ENCODE data around the gene TCIRG1.

The TCIRG1 gene

GRCh38 chr11:68096962-68097361 lies 58.1 kb downstream of the TCIRG1 start:
- DNase-seq, result no peak

- DNase-seq, result no peak
Measured at GRCh38 chr11:68099057-68099456, 60.2 kb downstream of the TCIRG1 start.

DNA sequence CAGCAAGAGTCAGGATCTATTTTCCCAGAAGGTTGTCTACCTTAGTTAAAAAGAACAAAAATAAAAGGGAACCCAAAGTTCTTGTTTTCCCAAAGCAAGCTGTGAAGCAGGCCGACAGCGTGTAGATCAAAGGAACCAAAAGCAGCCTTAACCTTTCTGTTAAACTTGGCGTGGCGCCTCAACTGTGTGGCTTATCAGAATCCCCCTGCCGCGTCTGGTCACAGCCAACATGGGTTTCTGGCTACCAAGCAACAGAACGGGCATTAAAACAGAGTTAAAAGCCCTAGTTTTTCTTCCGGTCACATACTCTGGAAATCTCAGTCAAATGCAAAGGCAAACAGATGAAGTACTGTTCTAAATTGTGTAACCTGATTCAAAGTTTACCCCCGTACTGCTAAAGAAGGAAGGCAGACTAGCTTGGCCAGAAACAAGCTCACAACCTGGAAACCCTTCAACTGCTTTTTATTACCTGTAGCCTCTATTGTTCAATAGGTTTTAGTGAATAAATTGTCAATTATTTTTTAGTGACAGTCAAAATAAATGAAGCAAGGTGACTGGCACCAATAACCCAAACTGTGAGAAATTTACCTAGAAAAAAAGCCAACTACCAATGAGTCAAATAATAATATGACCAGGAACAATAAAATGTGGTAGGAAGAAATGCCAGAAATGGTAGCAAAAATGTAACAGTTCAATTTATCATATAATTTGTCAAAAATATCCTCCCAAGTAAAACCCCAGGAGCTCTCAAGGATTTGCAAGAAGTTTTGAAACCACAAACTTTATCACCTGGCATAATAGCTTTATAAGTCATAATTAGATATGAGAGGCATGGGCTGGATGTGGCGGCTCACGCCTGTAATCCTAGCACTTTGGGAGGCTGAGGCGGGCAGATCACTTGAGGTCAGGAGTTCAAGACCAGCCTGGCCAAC lies 60.9 kb downstream of the TCIRG1 start:
- no peak for DNase-seq
